ENCODE results near the gene ERC1.

GRCh38 chr12:1470051-1470450, 479.0 kb downstream of the ERC1 start:
- TF ChIP-seq CTCF (IDR thresholded peaks at IDR 0.05) (no peak), POLR2A (IDR thresholded peaks at IDR 0.05) (no peak)

Data from uterus (tissue), 2 donors.